GM11168 (cell line): ENCODE results near the gene WFDC2.

ENCODE experiments used
- in situ Hi-C: fragments of 300-500 bp; cut with MboI; formaldehyde crosslinking; loops from one replicate; pipeline ENCODE4 v1.12.0; 2022; ENCODE audit warnings: low sequenced_read_pairs; ENCODE audit not compliant: unreplicated experiment

WFDC2 gene

GRCh38 chr20:45469336-45470261 is at the start of gene WFDC2:
TSS of gene WFDC2 (plus strand) at chr20:45469753. CDS start at chr20:45469782, 29 bp downstream.
- in situ Hi-C loops = no loop called here

GRCh38 chr20:45420125-45420524 is 49.4 kb upstream of the WFDC2 start:
- in situ Hi-C loops = no loop called here

DNA sequence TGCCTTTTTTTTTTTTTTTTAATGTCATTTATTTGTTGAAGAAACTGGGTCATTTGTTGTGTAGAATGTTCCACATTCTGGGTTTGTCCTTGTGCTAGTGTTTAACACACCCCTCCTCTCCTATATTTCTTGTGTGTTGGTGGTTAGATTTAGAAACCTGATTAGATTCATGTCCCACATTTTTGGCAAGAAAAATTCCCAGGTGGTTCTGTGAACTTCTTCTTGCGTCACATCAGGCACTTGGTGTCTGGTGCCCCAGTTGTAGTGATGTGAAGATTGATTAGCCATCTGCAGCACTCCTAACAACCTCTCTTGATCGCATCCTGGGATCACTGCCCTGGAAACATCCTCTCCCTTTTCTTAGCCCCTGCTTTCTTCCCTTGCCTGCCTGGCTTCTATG is 45.9 kb upstream of the WFDC2 start:
- in situ Hi-C loops = no loop called here

DNA sequence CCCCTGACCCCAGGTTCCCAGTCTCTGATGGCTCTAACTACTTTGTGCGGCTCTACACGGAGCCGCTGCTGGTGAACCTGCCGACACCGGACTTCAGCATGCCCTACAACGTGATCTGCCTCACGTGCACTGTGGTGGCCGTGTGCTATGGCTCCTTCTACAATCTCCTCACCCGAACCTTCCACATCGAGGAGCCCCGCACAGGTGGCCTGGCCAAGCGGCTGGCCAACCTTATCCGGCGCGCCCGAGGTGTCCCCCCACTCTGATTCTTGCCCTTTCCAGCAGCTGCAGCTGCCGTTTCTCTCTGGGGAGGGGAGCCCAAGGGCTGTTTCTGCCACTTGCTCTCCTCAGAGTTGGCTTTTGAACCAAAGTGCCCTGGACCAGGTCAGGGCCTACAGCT is 44.0 kb upstream of the WFDC2 start:
- in situ Hi-C loops = no loop called here

DNA sequence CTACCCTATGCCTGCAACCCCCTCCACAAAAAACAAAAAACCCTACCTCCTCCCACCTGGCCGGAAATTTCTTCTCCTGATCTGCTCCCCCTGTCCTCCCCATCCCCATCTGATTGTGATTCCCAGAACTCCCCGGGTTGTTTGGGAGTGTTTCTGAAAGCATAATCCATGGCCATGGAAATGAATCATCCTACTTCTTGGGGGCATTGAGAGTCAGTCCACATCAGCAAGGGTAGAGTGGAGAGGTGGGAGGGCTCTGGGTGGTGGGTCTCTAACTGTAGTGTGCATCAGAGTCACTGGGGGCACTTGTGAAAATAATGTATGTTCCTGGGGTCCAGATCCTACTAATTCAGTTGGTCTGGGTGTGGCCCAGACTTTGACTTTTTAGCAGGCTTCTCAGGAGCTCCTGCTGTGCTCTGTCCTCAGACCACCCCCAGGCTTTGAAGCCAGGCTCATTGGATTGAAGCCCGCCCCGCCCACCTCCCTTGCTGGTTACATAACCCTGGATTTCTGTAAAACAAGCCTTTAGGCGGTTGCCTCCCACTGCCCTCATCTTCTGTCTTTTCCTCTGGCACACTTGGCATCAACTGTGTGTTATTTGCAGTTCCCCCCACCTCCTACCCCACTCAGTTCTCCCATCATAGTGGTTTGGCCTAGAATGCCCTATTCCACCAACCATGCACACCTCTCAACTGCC is 43.1 kb upstream of the WFDC2 start:
- in situ Hi-C loops = no loop called here

- in situ Hi-C loops = no loop called here
These were observed 42.1 kb upstream of the WFDC2 start for GRCh38 chr20:45427236-45428149.

DNA sequence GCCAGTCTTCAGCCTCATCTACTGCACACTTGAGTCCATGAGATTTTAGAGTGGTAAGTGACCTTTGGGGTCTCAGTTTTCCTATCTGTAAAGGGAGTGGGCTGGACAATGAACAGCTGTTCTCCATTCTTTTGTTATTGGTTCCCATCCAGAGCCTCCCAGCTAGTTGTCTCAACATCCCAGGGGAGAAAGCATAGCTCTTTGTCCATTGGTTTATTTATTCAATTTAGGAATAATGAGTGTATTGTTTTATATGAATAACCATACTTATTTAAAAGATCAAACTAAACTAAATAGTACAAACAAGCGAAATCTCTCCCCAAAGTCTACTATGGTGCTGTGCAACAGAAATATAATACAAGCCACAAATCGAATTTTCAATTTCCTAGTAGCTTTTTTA is 39.9 kb upstream of the WFDC2 start:
- in situ Hi-C loops = loop anchor here (5.0 kb wide), 1 partner anchor 57 kb away; no protein-coding TSS in a partner anchor

DNA sequence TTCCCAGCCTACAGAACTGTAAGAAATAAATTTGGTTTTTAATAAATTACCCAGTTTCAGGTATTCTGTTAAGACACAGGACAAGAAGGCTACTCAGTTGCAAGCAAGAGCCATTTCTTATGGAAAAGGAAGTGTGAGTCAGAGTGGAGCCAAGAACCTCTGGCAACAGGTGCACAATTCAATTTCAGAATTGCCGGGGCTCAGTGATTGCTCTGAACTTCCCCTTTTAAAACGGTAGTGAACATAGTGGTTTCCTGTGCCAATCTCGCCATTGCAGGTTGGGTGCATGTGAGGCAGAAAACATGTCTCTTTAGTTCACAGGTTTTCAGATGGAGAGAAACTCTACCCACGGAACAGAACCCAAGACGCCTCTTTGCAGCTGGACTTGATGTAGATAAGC is 37.3 kb upstream of the WFDC2 start:
- in situ Hi-C loops = loop anchor here (5.0 kb wide), 1 partner anchor 60 kb away; no protein-coding TSS in a partner anchor

DNA sequence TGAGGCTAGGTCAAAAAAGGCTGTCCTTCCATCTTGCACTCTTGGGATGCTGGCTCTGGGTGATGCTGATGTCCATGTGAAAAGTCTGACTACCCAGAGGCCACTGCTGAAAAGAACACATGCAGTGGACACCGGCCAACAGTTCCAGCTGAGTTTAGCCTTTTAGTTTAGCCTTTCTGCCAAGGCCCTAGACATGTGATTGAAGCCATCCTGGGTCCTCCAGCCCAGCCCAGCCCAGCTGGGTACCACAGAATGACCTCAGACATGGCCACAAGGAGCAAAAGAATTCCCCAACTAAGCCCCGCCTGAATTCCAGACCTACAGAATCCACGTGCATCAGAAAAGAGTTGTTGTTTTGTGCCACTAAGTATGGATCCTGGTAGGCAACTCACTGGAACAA is 36.2 kb upstream of the WFDC2 start:
- in situ Hi-C loops = loop anchor here (5.0 kb wide), 1 partner anchor 61 kb away; no protein-coding TSS in a partner anchor

- in situ Hi-C loops = loop anchor here (5.0 kb wide), 1 partner anchor 62 kb away; no protein-coding TSS in a partner anchor
These were observed 35.6 kb upstream of the WFDC2 start for GRCh38 chr20:45433976-45434375.

DNA sequence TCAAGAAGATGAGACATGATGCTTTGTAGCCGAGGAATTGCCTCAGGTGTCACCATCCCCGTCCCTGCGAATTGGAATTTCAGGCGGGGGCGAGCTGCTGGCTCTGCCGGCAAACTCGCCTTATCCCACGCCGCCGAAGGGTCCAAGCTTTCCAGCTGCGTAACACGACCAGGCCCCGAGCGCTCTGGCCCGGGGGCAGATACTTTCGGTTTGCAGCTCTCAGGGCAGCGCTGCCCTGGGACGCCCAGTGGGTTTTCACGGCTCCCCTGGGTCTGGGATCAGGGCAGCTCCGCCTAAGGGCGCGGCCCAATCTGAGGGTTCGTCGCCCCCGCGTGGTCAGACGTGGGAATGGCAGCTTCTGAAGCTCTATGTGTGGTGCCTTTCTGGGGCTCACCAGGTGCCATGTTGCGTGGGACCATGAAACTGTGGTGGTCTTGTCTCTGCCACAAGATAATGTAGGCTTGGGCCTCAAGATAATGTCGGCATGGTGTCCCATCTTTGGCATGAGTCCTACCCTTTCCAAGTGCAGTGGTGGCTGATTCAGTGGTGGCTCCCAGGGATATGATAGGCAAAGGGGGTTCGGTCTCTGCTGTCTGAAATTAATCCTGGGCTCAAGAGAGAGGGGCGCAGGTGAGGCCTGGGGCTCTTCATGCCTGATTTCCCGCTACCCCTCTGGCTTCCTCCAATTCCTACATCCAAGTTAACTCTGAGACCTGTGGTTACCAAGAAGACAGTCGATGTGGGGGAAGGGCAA is 32.6 kb upstream of the WFDC2 start:
- in situ Hi-C loops = no loop called here

- in situ Hi-C loops = no loop called here
These were observed 29.1 kb upstream of the WFDC2 start for GRCh38 chr20:45440424-45440823.

DNA sequence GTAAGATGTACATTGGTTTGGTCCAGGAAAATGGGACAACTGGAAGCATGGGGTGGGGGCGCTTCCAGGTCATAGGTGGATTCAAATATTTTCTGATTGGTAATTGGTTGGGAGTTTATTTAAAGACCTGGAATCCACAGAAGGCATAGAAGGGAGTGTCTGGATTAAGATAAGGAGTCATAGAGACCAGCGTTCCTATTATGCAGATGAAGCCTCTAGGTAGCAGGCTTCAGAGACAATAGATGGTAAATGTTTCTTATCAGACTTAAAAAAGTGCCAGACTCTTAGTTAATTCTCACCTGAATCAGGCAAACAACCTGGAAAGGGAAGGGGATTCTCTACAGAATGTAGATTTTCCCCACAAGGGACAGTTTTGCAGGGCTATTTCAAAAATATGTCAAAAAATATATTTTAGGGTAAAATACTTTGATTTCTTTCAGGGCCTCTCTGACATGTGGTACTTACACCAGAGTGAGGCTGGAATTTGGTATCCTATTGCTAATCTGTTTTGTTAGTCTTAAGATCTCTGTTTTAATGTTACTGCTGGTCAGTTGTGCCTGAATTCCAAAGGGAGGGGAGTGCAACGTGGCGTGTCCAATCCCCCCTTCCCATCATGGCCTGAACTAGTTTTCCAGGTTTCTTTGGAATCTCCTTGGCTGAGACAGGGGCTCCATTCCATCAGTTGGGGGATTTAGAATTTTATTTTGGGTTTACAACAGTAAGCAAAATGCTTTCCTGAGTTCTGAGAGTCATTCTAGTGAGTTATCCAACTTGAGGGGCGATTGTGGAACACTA is 28.5 kb upstream of the WFDC2 start:
- in situ Hi-C loops = no loop called here

DNA sequence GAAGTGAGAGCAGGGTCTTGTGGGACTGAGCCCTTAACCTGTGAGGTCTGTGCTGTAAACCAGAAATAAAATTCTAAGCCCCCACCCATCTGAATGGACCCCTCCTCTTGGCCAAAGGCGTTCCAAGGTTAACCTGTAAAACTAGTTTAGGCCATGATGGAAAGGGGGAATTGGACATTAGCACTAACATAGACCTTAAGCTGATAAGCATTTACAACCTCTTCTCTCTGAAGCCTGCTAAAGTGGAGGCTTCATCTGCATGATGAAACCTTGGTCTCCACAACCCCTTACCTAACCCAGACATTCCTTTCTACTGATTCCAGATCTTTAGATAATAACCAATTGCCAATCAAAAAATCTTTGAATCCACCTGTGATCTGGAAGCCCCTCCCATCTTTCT is 27.8 kb upstream of the WFDC2 start:
- in situ Hi-C loops = no loop called here

DNA sequence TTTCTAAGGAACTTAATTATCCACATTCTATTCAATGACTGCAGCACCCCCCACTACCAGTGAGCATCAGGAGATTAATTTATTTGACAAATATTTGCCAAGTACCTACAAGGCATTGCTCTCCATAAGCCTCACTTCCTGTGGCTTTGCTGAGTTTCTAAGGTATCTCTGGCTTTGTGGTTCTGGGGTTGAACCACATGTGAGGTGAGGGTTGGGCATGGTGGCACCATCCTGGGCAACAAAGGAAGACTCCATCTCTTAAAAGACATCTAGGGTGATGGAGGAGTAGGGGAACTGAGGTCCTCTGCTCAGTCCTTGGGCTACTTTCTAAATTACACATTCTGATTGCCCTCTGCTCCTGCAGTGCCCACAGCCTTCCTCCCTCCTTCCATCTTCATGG is 25.5 kb upstream of the WFDC2 start:
- in situ Hi-C loops = no loop called here

DNA sequence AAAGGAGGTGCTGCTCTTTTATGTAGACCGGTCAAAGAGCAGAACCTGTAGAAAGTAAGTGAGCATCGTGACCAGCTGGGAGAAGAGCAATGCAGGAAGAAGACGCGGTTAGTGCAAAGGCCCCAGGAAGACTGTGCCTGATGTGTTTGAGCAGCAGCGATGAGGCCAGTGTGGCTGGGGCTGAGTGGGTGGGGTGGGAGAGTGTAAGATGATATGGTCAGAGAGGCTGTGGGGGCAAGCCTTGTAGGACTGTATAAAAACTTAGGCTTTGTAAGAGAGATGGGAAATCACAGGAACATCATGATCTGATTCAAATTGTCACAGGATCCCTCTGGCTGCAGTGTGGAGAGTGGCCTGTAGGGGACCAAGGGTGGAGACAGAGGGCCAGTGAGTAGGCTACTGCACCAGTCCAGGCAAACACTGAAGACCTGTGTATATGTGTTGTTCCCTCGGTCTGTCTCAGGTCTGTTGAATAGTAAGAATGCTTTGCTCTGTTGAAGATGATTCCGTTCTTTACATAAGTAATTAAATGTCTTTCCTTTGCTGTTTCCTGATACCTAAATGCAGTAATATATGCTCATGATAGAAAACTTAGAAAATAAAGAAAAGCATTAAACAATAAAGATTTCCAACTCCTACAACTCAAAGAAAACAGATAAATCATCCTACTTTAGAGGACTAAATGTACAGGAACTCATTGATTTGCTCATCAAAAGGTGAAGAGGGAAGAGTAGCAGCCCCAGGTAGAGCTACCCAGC is 23.6 kb upstream of the WFDC2 start:
- in situ Hi-C loops = no loop called here

DNA sequence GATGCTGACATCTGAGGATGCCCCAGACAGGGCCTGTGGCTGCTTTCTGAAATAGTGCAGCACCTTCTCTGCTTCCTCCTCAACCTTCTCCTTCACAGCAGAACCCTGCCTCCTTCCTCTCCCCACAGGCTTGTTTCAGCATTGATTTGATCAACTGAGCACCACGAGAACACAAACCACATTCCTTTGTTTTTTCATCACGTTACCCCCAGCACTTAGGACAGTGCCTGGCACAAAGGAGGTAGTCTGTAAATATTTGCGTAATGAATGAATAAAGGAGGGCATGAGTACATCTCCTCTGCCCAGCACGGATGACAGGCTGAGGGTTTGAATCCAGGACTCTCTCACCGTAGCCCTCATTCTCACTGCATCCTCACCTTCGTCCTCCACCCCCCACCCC is 21.3 kb upstream of the WFDC2 start:
- in situ Hi-C loops = no loop called here

DNA sequence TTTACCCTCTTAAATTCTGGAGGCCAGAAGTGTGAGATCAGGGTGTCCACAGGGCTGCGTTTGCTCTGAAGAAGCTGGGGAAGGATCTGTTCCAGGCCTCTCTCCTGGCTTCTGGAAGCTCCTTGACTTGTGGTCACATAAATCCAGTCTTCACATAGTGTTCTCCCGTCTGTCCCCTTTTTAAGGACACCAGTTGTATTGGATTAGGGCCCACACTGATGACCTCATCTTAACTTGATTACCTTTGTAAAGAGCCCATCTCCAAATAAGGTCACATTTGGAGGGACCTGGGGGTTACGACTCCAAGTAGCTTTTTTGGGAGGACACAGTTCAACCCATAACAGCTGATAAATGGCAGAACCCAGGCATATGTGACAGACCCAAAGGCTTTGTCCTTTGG is 20.0 kb upstream of the WFDC2 start:
- in situ Hi-C loops = no loop called here
